ENCODE data around the gene HIVEP1.

Gene HIVEP1

GRCh38 chr6:12012038-12012557, at the start of gene HIVEP1:
TSS of gene HIVEP1 (plus strand) at chr6:12012312. CDS start at chr6:12015629, 3,317 bp downstream.
- DNase-seq: no peak

DNA sequence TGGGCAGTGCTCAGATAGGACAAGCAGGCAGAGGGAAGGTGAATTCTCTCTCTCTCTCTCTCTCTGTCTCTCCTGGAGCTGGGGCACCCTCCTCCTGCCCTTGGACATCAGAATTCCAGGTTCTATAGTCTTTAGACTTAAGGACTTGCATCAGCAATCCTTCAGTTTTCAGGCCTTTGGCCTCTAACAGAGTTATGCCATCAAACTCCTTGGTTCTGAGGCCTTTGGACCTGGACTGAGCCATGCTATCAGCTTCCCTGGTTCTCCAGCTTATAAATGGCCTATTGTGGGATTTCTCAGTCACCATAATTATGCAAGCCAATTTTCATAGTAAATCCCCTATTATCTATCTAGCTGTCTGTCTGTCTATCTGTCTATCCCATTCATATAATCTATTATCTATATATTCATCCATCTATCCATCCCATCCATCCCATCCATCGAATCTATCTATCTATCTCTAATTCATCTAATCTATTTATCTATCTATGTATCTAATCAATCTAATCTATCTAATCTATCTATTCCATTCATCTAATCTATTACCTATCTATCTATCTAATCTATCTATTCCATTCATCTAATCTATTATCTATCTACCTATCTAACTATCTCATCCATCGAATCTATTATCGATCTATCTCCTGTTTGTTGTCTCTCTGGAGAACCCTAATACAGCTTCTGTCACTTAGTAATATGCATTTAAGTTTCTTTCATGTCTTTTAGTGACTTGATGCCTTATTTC, 48.2 kb upstream of the HIVEP1 start:
- DNase-seq: no peak

- no peak for DNase-seq
Observed at GRCh38 chr6:11964729-11965335, 47.3 kb upstream of the HIVEP1 start.

DNA sequence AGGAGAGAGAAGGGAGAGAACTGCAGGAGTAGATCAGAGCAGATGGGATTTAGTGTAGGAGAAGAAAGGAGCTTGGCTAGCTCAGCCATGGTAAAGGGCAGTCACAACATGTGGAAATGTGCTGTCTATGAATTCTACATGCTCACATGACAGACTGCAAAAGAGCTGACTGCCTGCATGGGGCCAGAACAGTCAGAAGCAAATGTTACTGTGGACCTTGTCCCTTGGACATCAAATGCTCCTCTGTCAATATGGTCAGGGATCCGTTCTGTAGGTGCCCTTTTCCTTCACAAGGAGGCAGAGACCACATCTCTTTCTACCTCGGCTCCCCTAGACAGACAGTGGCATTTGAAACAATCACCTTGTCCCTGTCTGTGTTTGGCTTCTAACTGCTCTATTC, 46.6 kb upstream of the HIVEP1 start:
- no peak for DNase-seq

GRCh38 chr6:11968241-11968806, 43.8 kb upstream of the HIVEP1 start:
- DNase-seq: no peak

DNA sequence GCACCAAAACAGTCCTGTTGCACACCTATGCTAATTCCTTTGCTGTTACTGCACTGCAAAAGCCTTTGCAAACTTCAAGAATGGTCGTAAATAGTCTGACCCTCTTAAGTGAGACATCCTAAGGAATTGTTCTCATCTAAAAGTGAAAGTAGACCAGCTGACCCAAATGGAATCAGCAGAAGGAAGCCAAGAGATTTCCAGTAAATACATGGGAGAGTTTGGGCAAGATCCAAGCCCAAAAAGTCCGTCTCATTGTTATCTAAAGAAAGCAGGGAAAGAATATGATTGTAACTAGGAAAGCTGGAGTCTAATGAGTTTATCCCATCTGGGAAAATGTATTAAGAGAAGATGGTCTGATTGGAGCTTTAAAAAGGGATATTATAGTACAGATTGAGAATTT, 43.0 kb upstream of the HIVEP1 start:
- no peak for DNase-seq

DNA sequence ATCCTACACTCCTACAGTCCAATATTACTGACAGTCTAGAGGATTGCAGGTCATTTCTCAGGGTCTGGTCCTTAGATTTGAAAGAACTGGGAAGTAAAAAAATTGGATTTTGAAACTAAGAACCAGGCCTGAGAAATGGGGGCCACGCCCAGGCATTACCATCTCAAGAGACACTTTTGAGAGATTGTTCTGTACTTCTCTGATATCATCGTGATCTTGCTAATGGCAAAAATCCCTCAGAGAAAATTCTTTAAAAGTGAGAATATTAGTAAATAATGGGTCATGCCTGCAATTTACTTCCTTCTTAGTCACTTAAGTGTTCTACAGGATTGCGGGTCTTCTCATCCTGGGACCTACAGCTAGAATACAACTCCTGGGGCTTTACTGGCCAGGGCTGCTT, 42.0 kb upstream of the HIVEP1 start:
- no peak for DNase-seq

DNA sequence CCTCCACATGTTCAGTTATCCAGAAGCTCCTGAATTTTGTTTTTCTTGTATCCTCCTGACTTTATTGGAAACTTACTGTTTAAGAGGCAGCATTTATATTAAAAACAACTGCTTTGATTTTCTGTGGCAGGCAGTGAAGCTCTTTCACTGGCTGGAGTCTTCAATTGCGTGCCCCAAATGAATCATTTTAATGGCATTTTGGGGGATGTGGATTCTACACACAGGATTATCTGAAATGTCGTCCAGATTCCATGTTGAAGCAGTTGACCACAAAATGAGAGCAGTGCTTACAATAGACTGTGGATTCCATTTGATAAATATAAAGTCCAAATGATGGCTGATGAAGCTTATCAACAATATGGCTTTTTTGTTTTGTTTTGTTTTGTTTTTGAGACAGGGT, 41.0 kb upstream of the HIVEP1 start:
- no peak for DNase-seq

GRCh38 chr6:11972270-11972669, 39.8 kb upstream of the HIVEP1 start:
- no peak for DNase-seq

GRCh38 chr6:11972806-11973205, 39.3 kb upstream of the HIVEP1 start:
- no peak for DNase-seq

GRCh38 chr6:11973238-11973637, 38.9 kb upstream of the HIVEP1 start:
- no peak for DNase-seq

- no peak for DNase-seq
Observed at GRCh38 chr6:11974089-11974488, 38.0 kb upstream of the HIVEP1 start.

GRCh38 chr6:11975353-11975977, 36.6 kb upstream of the HIVEP1 start:
- DNase-seq: peak; percentile 39 to 73

GRCh38 chr6:11976489-11976888, 35.6 kb upstream of the HIVEP1 start:
- no peak for DNase-seq

DNA sequence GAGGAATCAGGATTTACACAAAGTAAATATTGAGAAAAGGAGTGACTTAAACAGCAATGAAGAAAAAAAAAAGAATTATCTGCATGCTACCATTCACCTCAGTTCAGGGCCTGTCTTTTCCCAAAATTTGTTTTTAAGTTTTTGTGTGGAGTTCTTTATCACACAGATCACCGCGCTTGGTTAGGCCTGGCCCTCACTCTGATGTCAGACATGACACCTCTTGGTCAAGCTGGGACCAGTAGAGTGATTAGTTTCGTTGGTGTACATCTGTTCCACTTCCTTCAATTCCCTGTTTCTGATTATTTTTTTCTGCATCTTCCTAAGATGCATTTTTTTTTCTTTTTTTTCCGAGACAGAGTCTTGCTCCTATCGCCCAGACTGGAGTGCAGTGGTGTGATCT, 34.9 kb upstream of the HIVEP1 start:
- DNase-seq: no peak

DNA sequence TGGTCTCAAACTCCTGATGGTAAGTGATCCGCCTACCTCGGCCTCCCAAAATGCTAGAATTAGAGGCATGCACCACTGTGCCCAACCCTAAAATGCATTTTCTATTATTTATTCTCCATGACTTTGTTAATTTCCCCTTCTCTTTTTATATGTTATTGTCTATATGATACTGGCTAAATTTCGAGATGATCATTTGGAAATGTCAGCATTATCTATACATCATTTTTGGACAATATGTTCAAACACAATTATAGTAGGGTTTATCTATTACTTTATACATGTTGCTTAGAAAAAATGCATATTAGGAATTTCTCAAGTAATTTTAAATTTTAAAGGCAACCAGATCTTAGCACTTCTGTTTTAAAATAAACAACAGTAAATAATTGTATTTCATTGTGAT, 34.4 kb upstream of the HIVEP1 start:
- no peak for DNase-seq

DNA sequence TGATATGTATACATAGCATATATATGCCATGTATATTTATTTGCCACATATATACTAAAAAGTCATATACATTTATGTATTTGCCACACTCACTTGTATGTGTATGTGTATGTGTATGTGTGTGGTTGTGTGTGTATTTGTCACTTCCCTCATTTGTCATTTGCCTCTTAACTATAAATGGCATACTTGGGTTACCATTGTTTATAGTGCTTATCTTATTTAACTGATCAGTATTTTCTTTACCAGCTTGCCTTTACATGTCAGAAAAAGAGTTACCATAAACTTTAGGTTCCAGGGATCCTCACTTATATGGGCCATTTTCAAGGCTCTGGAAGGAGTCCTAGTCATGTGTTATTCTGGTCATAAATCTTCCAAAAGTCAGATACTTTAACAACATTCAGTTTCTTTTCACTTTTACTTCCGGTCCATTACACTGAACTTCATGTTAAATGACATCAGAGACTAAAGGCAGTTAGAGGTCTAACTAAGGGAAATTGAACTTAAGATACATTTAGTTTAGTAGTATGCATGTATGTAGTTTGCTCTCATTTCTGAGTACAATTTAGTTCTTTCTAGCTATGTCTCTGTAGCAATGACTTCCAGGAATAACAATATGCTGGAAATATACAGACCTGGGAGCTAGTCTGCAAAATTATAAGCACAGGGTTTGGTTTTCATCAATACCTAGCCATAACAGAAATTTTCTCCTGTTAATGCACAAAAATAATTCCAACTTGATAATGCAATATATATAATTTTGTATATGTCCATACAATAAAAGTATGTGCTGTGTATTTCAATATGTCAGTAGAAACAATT, 33.7 kb upstream of the HIVEP1 start:
- peak in 1 of 2 donors; percentile 35 for DNase-seq

GRCh38 chr6:11979866-11980265, 32.2 kb upstream of the HIVEP1 start:
- DNase-seq: no peak

DNA sequence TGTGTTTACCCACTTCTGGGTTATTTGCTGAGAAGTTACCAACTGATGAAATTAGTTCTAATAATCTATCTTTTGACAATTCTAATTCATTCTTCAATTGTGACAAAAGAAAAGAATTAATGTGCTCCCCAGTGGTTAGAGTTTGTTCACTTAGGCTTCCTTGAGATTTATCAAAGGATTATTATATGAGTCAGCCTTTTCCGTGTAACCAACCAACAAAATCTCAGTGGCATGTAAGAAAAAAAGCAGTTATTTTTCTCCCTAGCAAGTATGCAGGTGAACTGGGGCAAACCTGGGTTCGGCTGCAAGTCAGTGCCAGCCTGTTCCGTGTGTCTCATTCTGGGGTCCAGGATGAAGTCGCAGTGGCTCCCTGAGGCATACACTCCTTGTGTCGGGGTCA, 28.8 kb upstream of the HIVEP1 start:
- no peak for DNase-seq

GRCh38 chr6:11987386-11987785, 24.7 kb upstream of the HIVEP1 start:
- DNase-seq: no peak

GRCh38 chr6:11989386-11989785, 22.7 kb upstream of the HIVEP1 start:
- DNase-seq: no peak

DNA sequence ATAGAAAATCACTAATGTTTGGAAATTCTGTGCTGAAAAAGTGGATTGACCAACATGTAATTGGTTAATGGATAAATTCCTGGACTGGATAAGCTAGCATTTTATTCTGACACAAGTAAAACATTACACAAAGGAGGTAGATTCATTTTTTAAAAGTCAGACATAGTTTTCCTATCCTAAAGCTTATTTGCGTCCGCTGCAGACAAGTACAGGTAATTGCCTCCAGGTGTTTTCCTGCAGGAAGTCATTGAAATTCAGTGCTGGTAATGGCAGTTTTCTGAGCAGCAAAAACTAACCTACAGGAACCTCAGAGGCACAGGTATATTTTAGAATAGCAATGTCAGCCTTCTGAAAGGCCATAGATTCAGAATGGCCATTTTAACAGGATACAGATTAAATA, 20.0 kb upstream of the HIVEP1 start:
- DNase-seq: no peak
